ENCODE results near the gene ZNF488.

The ZNF488 gene

DNA sequence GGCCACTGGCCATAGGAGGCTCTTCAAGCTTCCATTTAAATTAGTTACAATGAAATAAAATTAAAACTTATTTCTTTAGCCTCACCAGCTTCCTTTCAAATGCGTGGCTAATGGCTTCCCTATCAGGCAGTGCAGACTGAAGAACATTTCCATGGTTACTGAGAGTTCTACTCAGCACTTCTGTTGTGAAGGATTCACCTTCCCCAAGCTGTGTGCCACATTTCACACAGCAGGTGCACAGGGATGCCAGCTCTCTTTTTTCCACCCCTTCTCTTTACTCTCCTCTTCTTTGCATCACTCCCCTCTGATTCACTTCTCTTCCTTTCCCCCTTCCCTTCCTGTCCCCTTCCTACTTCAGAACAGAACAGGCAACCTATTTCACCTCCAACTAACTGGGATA lies 61.0 kb downstream of the ZNF488 start:
- no peaks in the 10 kb centered on the region for H3K36me3 ChIP-seq (ENCODE audit: insufficient read depth, low read length)
- H3K27me3 ChIP-seq (ENCODE audit: insufficient read depth, low read length): no peaks in the 10 kb centered on the region; the same call in 1 of the 2 replicates
- no peak overlapping the region for H3K4me3 ChIP-seq (ENCODE audit: low read length)
- no peaks in the 10 kb centered on the region for H3K4me1 ChIP-seq (ENCODE audit: insufficient read depth, low read length)
- no peak overlapping the region for H3K27ac ChIP-seq (ENCODE audit: low read depth, low read length)
- WGBS: 91% methylated on average over 1 of the region's 1 CpG
- H3K9me3 ChIP-seq (ENCODE audit: insufficient read depth, low read depth, low read length): no peaks in the 10 kb centered on the region
- no peak overlapping the region for H3K9ac ChIP-seq (ENCODE audit: low read depth, low read length)

GRCh38 chr10:47322300-47323061 lies 61.6 kb downstream of the ZNF488 start, which contains the start of gene GDF2:
Gene GDF2, plus strand, starts transcription at chr10:47322454. Its CDS starts 215 bp downstream, at chr10:47322669.
- H3K27ac ChIP-seq (ENCODE audit: low read depth, low read length): no peak within 1 kb of the TSS
- no peaks in the 10 kb centered on the region; the same call in 1 of the 2 replicates for H3K27me3 ChIP-seq (ENCODE audit: insufficient read depth, low read length)
- H3K4me3 ChIP-seq (ENCODE audit: low read length): no peak within 1 kb of the TSS
- H3K36me3 ChIP-seq (ENCODE audit: insufficient read depth, low read length): no peaks in the 10 kb centered on the region
- 94% methylated on average over 35 of the region's 35 CpGs for WGBS
- H3K4me1 ChIP-seq (ENCODE audit: insufficient read depth, low read length): no peaks in the 10 kb centered on the region
- H3K9me3 ChIP-seq (ENCODE audit: insufficient read depth, low read depth, low read length): no peaks in the 10 kb centered on the region
- no peak within 1 kb of the TSS for H3K9ac ChIP-seq (ENCODE audit: low read depth, low read length)

GRCh38 chr10:47321521-47322195 lies 62.4 kb downstream of the ZNF488 start:
- WGBS: 93% methylated on average over 8 of the region's 8 CpGs
- Histone ChIP-seq H3K4me1 (ENCODE audit: insufficient read depth, low read length) (no peaks in the 10 kb centered on the region), H3K27me3 (ENCODE audit: insufficient read depth, low read length) (no peaks in the 10 kb centered on the region; the same call in 1 of the 2 replicates), H3K9ac (ENCODE audit: low read depth, low read length) (no peak overlapping the region), H3K36me3 (ENCODE audit: insufficient read depth, low read length) (no peaks in the 10 kb centered on the region), H3K9me3 (ENCODE audit: insufficient read depth, low read depth, low read length) (no peaks in the 10 kb centered on the region), H3K4me3 (ENCODE audit: low read length) (no peak overlapping the region), H3K27ac (ENCODE audit: low read depth, low read length) (no peak overlapping the region)

- no peaks in the 10 kb centered on the region for H3K9me3 ChIP-seq (ENCODE audit: insufficient read depth, low read depth, low read length)
- WGBS: 89% methylated on average over 6 of the region's 6 CpGs
- no peaks in the 10 kb centered on the region for H3K4me1 ChIP-seq (ENCODE audit: insufficient read depth, low read length)
- no peaks in the 10 kb centered on the region; the same call in 1 of the 2 replicates for H3K27me3 ChIP-seq (ENCODE audit: insufficient read depth, low read length)
- no peak overlapping the region for H3K9ac ChIP-seq (ENCODE audit: low read depth, low read length)
- H3K4me3 ChIP-seq (ENCODE audit: low read length): no peak overlapping the region
- no peaks in the 10 kb centered on the region for H3K36me3 ChIP-seq (ENCODE audit: insufficient read depth, low read length)
- H3K27ac ChIP-seq (ENCODE audit: low read depth, low read length): no peak overlapping the region
Observed at GRCh38 chr10:47320812-47321211, 63.3 kb downstream of the ZNF488 start.

DNA sequence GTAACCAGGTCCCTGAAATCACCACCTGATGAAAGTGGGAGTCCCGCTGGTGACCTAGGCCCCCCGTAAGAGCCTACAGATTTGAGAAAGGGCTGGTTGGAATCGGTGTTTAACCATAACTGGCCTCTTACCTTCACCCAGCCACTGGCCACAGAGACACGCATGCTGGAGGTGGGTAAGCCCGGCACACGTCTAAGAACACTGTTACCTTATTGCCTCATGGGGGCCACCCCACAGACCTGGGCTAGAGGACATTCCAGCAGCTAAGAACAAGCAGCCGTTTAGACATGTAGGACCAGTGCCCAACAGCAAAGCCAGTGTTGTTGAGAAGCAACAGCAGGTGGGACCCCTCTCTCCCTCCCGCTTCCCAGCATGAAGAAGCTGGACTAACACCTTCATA lies 64.3 kb downstream of the ZNF488 start:
- Histone ChIP-seq H3K9me3 (ENCODE audit: insufficient read depth, low read depth, low read length) (no peaks in the 10 kb centered on the region), H3K9ac (ENCODE audit: low read depth, low read length) (no peak overlapping the region), H3K27ac (ENCODE audit: low read depth, low read length) (no peak overlapping the region), H3K27me3 (ENCODE audit: insufficient read depth, low read length) (no peaks in the 10 kb centered on the region), H3K4me3 (ENCODE audit: low read length) (no peak overlapping the region), H3K36me3 (ENCODE audit: insufficient read depth, low read length) (no peaks in the 10 kb centered on the region), H3K4me1 (ENCODE audit: insufficient read depth, low read length) (no peaks in the 10 kb centered on the region)
- WGBS: 92% methylated on average over 8 of the region's 8 CpGs

DNA sequence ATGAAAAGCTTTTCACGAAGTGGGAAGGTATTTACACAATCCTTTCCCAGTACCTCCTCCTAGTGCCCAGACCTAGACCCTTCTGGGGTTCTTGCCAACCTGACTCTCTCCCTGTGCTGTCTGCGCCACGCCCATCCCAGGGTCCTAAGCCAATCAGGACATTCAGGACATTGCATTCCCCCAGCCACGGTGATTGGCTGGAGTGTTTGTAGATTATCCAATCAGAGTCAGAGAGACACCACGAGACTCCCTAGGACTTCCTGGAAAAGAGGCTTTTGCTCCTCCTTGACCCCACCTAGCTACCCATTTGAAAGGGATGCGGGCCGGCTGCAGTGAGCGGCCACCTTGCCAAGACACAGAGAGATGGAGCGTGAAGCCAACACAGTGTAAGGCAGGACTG lies 65.4 kb downstream of the ZNF488 start:
- Histone ChIP-seq H3K9me3 (ENCODE audit: insufficient read depth, low read depth, low read length) (no peaks in the 10 kb centered on the region), H3K4me1 (ENCODE audit: insufficient read depth, low read length) (no peaks in the 10 kb centered on the region), H3K9ac (ENCODE audit: low read depth, low read length) (no peak overlapping the region), H3K27ac (ENCODE audit: low read depth, low read length) (no peak overlapping the region), H3K27me3 (ENCODE audit: insufficient read depth, low read length) (no peaks in the 10 kb centered on the region), H3K4me3 (ENCODE audit: low read length) (no peak overlapping the region), H3K36me3 (ENCODE audit: insufficient read depth, low read length) (no peaks in the 10 kb centered on the region)
- 94% methylated on average over 9 of the region's 9 CpGs for WGBS

DNA sequence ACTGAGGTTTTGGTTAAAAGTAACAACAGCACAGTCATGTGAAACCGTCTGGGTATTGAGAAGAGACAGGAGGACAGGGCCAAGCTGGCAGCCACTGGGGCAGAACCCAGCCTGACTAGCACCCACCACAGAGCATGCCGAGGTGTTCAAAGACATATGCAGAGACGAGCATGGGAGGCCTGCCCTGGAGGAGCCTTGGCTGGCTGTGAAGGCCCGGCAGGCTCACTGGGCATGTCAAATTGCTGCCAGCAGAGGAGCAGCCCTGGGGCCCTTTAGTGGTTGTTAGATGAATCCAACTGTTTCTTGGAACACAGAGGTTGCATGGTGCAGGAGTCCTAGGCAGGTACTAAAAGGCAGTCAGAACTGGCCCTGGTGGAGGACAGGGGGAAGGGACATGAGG lies 66.8 kb downstream of the ZNF488 start:
- Histone ChIP-seq H3K36me3 (ENCODE audit: insufficient read depth, low read length) (no peaks in the 10 kb centered on the region), H3K9ac (ENCODE audit: low read depth, low read length) (no peak overlapping the region), H3K27ac (ENCODE audit: low read depth, low read length) (no peak overlapping the region), H3K9me3 (ENCODE audit: insufficient read depth, low read depth, low read length) (no peaks in the 10 kb centered on the region), H3K4me3 (ENCODE audit: low read length) (no peak overlapping the region), H3K4me1 (ENCODE audit: insufficient read depth, low read length) (no peaks in the 10 kb centered on the region), H3K27me3 (ENCODE audit: insufficient read depth, low read length) (no peaks in the 10 kb centered on the region)
- WGBS: 83% methylated on average over 4 of the region's 4 CpGs

GRCh38 chr10:47316131-47316530 lies 68.0 kb downstream of the ZNF488 start:
- no peaks in the 10 kb centered on the region for H3K9me3 ChIP-seq (ENCODE audit: insufficient read depth, low read depth, low read length)
- 74% methylated on average over 5 of the region's 5 CpGs for WGBS
- no peak overlapping the region for H3K27ac ChIP-seq (ENCODE audit: low read depth, low read length)
- H3K4me1 ChIP-seq (ENCODE audit: insufficient read depth, low read length): no peaks in the 10 kb centered on the region
- H3K4me3 ChIP-seq (ENCODE audit: low read length): no peak overlapping the region
- no peak overlapping the region for H3K9ac ChIP-seq (ENCODE audit: low read depth, low read length)
- no peaks in the 10 kb centered on the region for H3K36me3 ChIP-seq (ENCODE audit: insufficient read depth, low read length)
- H3K27me3 ChIP-seq (ENCODE audit: insufficient read depth, low read length): no peaks in the 10 kb centered on the region
